GM10248 (cell line): Measurements from ENCODE around the gene PMS1.

Experiments
- CTCF ChIA-PET: fragments of 300-600 bp; sonication (Branson Sonifier 250); formaldehyde crosslinking; extraction: SDS; loops from one replicate; lab custom pipeline; 2021; ENCODE audit warnings: antibody characterized with exemption; lab: Yijun Ruan, JAX
- POLR2A ChIA-PET: fragments of 350-650 bp; sonication (Branson Sonifier 250); formaldehyde crosslinking; extraction: SDS; loops from one replicate; lab custom pipeline; 2020; ENCODE audit warnings: antibody characterized with exemption; lab: Yijun Ruan, JAX
- DNase-seq: peaks from one replicate; pipeline ENCODE4 v3.0.0; 2012; ENCODE audit errors: extremely low spot score
- CTCF ChIP-seq: IDR thresholded peaks from 2 replicates; pipeline ENCODE4 v1.5.1; 2012; ENCODE audit warnings: mild to moderate bottlenecking, low read depth; ENCODE audit errors: extremely low read depth, missing control alignments, control extremely low read depth

PMS1 gene

DNA sequence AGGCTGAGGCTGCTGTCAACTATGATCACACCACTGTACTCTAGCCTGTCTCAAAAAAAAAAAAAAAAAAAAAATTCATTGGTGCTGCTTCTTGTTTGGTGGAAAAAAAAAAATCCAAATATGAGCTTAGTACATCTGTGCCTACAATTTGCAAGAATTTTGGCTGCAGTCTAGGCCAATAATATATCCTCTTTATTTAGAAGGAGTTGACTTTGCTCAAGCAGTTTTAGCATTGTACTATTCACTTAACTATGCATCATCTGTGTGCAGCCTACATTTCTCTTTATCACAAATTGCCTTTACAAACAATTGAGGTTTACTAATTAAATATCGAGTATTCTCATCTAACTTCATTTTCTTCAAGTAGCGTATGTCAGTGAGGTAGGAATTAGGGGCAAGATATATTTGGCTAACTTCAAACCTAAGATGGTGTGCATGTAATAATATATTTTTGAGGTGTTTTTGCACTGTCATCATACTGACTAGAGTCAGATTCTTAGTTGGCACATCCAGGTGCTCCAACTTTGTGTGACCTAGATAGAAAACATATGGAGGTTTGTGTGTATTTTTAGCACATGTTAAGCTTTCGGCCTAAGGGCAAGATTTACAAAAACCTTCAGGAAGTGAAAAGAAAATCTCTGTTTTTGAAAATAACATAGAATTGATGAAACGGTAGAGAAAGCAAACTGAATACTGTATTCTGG is 51.8 kb downstream of the PMS1 start:
- ChIA-PET POLR2A (no interaction called here), CTCF (interaction anchor here (0.6 to 1.8 kb wide), 3 partner anchors 12 to 22 kb away, joined by 3 to 5 read pairs (median 3); no protein-coding TSS in a partner anchor)
- TF ChIP-seq CTCF, result no peak
- no peak for DNase-seq

DNA sequence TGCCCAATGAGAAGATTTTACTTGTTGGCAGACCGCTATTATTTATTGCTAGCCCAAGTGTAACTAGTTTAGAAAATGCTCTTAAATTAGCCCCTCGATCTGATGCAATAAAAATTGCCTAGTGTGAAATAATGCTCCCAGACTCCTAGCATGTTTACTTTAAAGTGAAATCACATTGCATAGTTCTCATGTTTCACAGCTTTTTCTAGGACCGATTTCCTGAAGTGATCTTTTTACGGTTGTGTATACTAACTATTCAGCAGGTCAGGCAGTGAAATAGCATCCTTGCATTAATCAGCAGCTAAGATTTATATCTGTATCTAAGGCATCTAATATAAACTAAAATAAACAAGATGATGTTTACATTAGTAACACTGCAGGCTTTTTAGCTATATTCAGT is 52.4 kb downstream of the PMS1 start:
- no peak for TF ChIP-seq CTCF
- POLR2A ChIA-PET, result no interaction called here
- DNase-seq, result no peak
- CTCF ChIA-PET, result interaction anchor here (0.6 to 1.8 kb wide), 3 partner anchors 10 to 15 kb away, joined by 3 to 5 read pairs (median 3); no protein-coding TSS in a partner anchor

GRCh38 chr2:189837326-189837725 is 53.1 kb downstream of the PMS1 start:
- no peak for DNase-seq
- ChIA-PET CTCF (interaction anchor here (0.6 to 1.8 kb wide), 3 partner anchors 9 to 15 kb away, joined by 3 to 5 read pairs (median 3); no protein-coding TSS in a partner anchor), POLR2A (no interaction called here)
- no peak for TF ChIP-seq CTCF

DNA sequence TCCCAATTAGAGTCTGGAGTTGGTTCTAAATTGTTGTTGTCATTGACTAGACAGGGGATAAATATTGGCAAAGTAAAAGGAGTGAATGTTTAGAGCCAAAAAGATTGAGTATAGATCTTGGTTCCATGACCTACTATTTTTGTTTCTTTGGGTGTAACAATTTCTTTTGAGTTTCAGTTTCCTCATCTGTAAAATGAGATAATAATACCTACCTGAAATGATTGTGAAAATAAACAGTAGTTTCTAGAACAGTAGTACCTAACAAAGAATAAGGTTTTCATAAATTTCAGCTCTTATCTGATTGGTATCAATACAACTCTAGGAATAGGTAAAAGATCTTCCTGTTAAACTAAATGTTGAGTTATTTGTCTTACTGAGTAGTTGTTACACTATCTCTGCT is 56.8 kb downstream of the PMS1 start:
- POLR2A ChIA-PET, result no interaction called here
- no peak for TF ChIP-seq CTCF
- no peak for DNase-seq
- CTCF ChIA-PET, result interaction anchor here (1.0 to 2.6 kb wide), 2 partner anchors 9 to 10 kb away, joined by 3 to 8 read pairs; no protein-coding TSS in a partner anchor

DNA sequence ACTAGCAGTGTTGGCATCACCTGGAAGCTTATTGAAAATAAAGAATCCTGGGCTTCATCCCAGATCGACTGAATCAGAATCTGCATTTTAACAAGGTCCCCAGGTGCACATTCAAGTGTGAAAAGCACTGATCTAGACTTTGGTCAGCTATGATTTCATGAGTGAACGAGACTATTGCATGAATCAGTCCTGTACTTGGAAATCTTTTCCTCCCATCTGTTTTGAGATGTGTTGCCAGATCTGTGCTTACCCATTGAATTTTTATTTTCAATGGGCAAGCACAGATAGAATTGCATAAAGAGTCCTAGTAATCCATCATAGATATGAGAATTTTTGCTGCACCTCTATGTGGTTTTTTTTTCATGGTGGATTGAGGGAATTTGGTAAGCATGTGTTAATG is 64.0 kb downstream of the PMS1 start:
- no peak for TF ChIP-seq CTCF
- POLR2A ChIA-PET, result no interaction called here
- CTCF ChIA-PET, result interaction anchor here (0.9 to 2.8 kb wide), 3 partner anchors 10 to 194 kb away, joined by 3 to 17 read pairs (median 5); no protein-coding TSS in a partner anchor
- no peak for DNase-seq

- ChIA-PET CTCF (interaction anchor here (2.8 kb wide), 1 partner anchor 9 kb away, joined by 17 read pairs; no protein-coding TSS in a partner anchor), POLR2A (no interaction called here)
- DNase-seq, result no peak
- TF ChIP-seq CTCF, result no peak
Measured at GRCh38 chr2:189849550-189849949, 65.3 kb downstream of the PMS1 start.
